Measurements from ENCODE around the gene SP8.

SP8 gene

DNA sequence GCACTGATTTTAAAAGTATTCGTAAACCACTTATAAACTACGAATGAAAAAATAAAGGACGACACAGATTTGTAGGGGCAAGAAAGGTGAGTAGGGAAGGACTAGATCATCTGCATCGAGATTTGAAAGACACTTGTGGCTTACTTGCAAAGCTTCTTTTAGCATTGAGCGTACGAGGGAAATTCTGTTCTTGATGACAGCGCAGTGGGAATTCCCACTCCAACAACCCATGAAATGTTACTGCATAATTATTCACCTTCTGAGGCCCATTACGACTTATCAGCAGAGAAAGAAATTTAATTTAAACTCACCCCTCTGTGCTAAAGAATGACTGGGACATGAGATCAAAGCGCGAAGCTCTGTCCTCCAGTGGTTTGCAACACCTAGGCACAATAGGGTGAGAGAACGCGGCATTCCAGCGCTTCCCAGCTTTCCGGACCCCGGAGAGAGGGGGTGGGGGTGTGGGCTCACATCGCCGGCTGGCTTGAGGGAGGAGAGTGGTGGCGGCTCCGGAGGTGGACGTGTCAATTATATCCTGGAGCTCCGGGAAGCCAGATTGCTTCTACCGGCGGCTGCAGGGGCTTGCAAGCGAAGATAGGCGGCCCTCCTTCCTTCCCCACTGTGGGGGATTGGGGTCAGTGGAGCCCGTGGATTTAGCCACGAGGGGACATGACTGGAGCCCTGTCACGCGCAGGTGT lies 10.3 kb downstream of the SP8 start:
- no peak for TF ChIP-seq CTCF (conservative IDR thresholded peaks at IDR 0.05; ENCODE audit: control insufficient read depth, insufficient read depth, low read depth, low read length)
- no peak for DNase-seq (ENCODE audit: low read depth)
- H3K4me3 ChIP-seq (ENCODE audit: control insufficient read depth, low read depth, low read length) = no peak overlapping the region

- no peak overlapping the region for H3K4me3 ChIP-seq (ENCODE audit: control insufficient read depth, low read depth, low read length)
- TF ChIP-seq CTCF (conservative IDR thresholded peaks at IDR 0.05; ENCODE audit: control insufficient read depth, insufficient read depth, low read depth, low read length) = no peak
- DNase-seq (ENCODE audit: low read depth) = no peak
Observed at GRCh38 chr7:20754001-20754400, 32.7 kb downstream of the SP8 start.

DNA sequence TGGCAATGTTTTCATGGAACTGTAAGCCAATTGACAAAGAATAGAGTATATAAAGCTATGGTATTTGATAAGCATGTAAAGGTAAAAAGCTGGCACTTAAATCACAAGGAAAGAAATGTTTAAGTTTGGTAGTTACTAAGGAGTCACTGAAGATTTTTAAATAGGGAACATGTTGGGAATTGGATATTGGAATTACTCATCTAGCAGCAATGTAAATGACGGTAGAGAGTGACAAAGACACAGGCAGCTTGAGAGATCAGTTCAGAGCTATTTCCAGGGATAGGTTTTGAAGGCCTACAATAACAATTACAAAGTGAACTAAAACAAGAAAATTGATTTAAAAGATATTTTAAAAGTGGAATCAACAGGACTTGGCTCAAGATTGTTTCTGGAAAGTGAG lies 36.8 kb downstream of the SP8 start:
- TF ChIP-seq CTCF (conservative IDR thresholded peaks at IDR 0.05; ENCODE audit: control insufficient read depth, insufficient read depth, low read depth, low read length) = no peak
- no peak for DNase-seq (ENCODE audit: low read depth)
- no peak overlapping the region for H3K4me3 ChIP-seq (ENCODE audit: control insufficient read depth, low read depth, low read length)

DNA sequence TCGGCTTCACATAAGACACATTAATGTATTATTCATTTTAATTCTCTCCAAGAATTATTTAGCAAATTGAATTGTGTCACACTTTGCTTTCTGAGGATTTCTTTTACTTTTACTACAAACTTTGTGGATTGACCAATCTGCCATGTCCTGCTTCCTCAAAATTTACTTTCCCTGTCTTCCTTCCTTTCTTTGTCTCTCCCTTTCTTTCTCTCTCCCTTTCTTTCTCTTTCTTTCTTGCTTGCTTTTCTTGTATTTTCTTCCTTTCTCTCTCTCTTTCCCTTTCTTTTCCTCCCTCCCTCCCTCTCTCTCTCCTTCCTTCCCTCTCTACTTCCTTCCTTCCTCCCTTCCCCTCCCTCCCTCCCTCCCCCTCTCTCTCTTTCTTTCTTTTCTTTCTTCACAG lies 37.8 kb downstream of the SP8 start:
- H3K4me3 ChIP-seq (ENCODE audit: control insufficient read depth, low read depth, low read length) = no peak overlapping the region
- TF ChIP-seq CTCF (conservative IDR thresholded peaks at IDR 0.05; ENCODE audit: control insufficient read depth, insufficient read depth, low read depth, low read length) = no peak
- no peak for DNase-seq (ENCODE audit: low read depth)

DNA sequence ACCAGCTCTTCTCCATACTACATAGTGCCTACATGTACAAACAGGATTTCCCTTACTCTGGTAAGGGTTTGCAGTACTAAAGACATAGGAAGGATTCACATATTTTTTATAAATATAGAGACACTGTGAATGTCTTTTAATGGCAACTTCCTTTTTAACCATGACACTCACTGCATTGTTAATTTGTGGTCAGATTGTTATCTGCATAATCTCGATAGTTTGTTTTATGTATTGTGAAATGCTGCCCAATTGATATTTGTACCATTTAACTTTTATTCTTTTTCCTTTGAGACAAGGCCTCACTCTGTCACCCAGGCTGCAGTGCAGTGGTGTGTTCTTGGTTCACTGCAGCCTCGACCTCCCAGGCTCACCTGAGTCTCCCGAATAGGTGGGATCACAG lies 39.7 kb downstream of the SP8 start:
- no peak for DNase-seq (ENCODE audit: low read depth)
- H3K4me3 ChIP-seq (ENCODE audit: control insufficient read depth, low read depth, low read length) = no peak overlapping the region
- no peak for TF ChIP-seq CTCF (conservative IDR thresholded peaks at IDR 0.05; ENCODE audit: control insufficient read depth, insufficient read depth, low read depth, low read length)

- DNase-seq (ENCODE audit: low read depth) = no peak
- no peak overlapping the region for H3K4me3 ChIP-seq (ENCODE audit: control insufficient read depth, low read depth, low read length)
- no peak for TF ChIP-seq CTCF (conservative IDR thresholded peaks at IDR 0.05; ENCODE audit: control insufficient read depth, insufficient read depth, low read depth, low read length)
Observed at GRCh38 chr7:20745702-20746101, 41.0 kb downstream of the SP8 start.

All from fibroblast of mammary gland (primary cell).